WTC11 (cell line): ENCODE data around the gene TIGD2. TPM values are rescaled to one million over a fixed set of nuclear protein-coding genes. Genes with fewer than 3 reads are reported as not detected.

Source experiments
- ATAC-seq: fragments of 200-7000 bp; cut with Tn5 transposase; 2 replicates; pipeline ENCODE4 v1.10.0; 2021; ENCODE audit warnings: mild to moderate bottlenecking, moderate library complexity
- CTCF ChIA-PET: fragments of 300-600 bp; sonication (Branson Sonifier 250); formaldehyde crosslinking; loops from one replicate; lab custom pipeline; 2021; ENCODE audit warnings: antibody characterized with exemption; lab: Charles Lee
- POLR2A ChIA-PET: fragments of 350-600 bp; sonication (Branson Sonifier 250); formaldehyde crosslinking; loops from one replicate; lab custom pipeline; 2021; ENCODE audit warnings: antibody characterized with exemption; lab: Charles Lee
- DNase-seq: peaks from one replicate; pipeline ENCODE4 v3.0.0; 2021; ENCODE audit warnings: low spot score
- H3K27ac Mint-ChIP-seq: 2 replicates; pipeline ENCODE4 v1.8.0; 2021; ENCODE audit warnings: mixed read lengths
- H3K27me3 Mint-ChIP-seq: 2 replicates; pipeline ENCODE4 v1.8.0; 2021; ENCODE audit warnings: low read depth, mild to moderate bottlenecking, moderate library complexity, mixed read lengths
- H3K36me3 Mint-ChIP-seq: 2 replicates; pipeline ENCODE4 v1.8.0; 2021; ENCODE audit warnings: mixed read lengths
- H3K4me1 Mint-ChIP-seq: 2 replicates; pipeline ENCODE4 v1.8.0; 2022; ENCODE audit warnings: mixed read lengths
- H3K4me3 Mint-ChIP-seq: 2 replicates; pipeline ENCODE4 v1.8.0; 2021; ENCODE audit warnings: mild to moderate bottlenecking, moderate library complexity, mixed read lengths
- H3K9me3 Mint-ChIP-seq: 2 replicates; pipeline ENCODE4 v1.8.0; 2021; ENCODE audit warnings: mixed read lengths
- E2F1 ChIP-seq: sonication (generic); formaldehyde crosslinking; IDR thresholded peaks from 2 replicates; pipeline ENCODE4 v1.8.0; 2022; ENCODE audit warnings: mild to moderate bottlenecking, missing genetic modification reagents
- ESRRA ChIP-seq: sonication (generic); formaldehyde crosslinking; IDR thresholded peaks from 2 replicates; pipeline ENCODE4 v1.8.1; 2022; ENCODE audit warnings: mild to moderate bottlenecking, missing genetic modification reagents, borderline replicate concordance
- FOXP1 ChIP-seq: sonication (generic); formaldehyde crosslinking; IDR thresholded peaks from 2 replicates; pipeline ENCODE4 v1.8.0; 2022; ENCODE audit warnings: missing genetic modification reagents, mild to moderate bottlenecking, moderate library complexity, borderline replicate concordance
- GABPB1 ChIP-seq: sonication (generic); formaldehyde crosslinking; IDR thresholded peaks from 2 replicates; pipeline ENCODE4 v1.8.1; 2023; ENCODE audit warnings: mild to moderate bottlenecking, missing genetic modification reagents
- HMGA2 ChIP-seq: fragments of 250-450 bp; sonication (Bioruptor Pico); IDR thresholded peaks from 2 replicates; pipeline ENCODE4 v1.4.0; 2021; ENCODE audit warnings: mild to moderate bottlenecking, moderate library complexity
- IRF2 ChIP-seq: sonication (generic); formaldehyde crosslinking; IDR thresholded peaks from 2 replicates; pipeline ENCODE4 v1.8.0; 2022; ENCODE audit warnings: low read depth, missing genetic modification reagents, borderline replicate concordance
- NFE2L1 ChIP-seq: sonication (generic); formaldehyde crosslinking; IDR thresholded peaks from 2 replicates; pipeline ENCODE4 v1.8.1; 2023; ENCODE audit warnings: missing genetic modification reagents
- NR1H2 ChIP-seq: sonication (generic); formaldehyde crosslinking; IDR thresholded peaks from 2 replicates; pipeline ENCODE4 v1.9.0; 2021; ENCODE audit warnings: mild to moderate bottlenecking, moderate library complexity, missing genetic modification reagents
- OVOL2 ChIP-seq: fragments of 250-450 bp; sonication (Bioruptor Pico); IDR thresholded peaks from 2 replicates; pipeline ENCODE4 v1.9.0; 2021; ENCODE audit warnings: mild to moderate bottlenecking, borderline replicate concordance
- PRDM15 ChIP-seq: sonication (generic); formaldehyde crosslinking; IDR thresholded peaks from 2 replicates; pipeline ENCODE4 v1.8.0; 2022; ENCODE audit warnings: missing genetic modification reagents
- RELA ChIP-seq: sonication (generic); formaldehyde crosslinking; IDR thresholded peaks from 2 replicates; pipeline ENCODE4 v1.8.1; 2022; ENCODE audit warnings: missing genetic modification reagents, mild to moderate bottlenecking, borderline replicate concordance
- RORB ChIP-seq: fragments of 250-450 bp; sonication (Bioruptor Pico); IDR thresholded peaks from 2 replicates; pipeline ENCODE4 v1.9.0; 2021; ENCODE audit warnings: mild to moderate bottlenecking
- ZNF121 ChIP-seq: sonication (generic); formaldehyde crosslinking; IDR thresholded peaks from 2 replicates; pipeline ENCODE4 v1.8.0; 2023; ENCODE audit warnings: missing genetic modification reagents
- ZNF232 ChIP-seq: sonication (generic); formaldehyde crosslinking; IDR thresholded peaks from 2 replicates; pipeline ENCODE4 v1.8.0; 2022; ENCODE audit warnings: mild to moderate bottlenecking, missing genetic modification reagents
- ZNF532 ChIP-seq: fragments of 250-450 bp; sonication (Bioruptor Pico); IDR thresholded peaks from 2 replicates; pipeline ENCODE4 v1.9.0; 2021; ENCODE audit warnings: mild to moderate bottlenecking, borderline replicate concordance
- ZSCAN18 ChIP-seq: fragments of 250-450 bp; sonication (Bioruptor Pico); IDR thresholded peaks from 2 replicates; pipeline ENCODE4 v2.1.2; 2022; ENCODE audit warnings: mild to moderate bottlenecking, moderate library complexity
- total RNA-seq: library from RNA; stranded (reverse); gene quantifications from 3 replicates; pipeline ENCODE4 v1.2.3, GENCODE V29; 2021
- TF ChIP-seq, protein P1 (sequence below): fragments of 250-450 bp; sonication (Bioruptor Pico); conservative IDR thresholded peaks from 2 replicates; pipeline ENCODE4 v1.9.0; 2021; ENCODE audit warnings: mild to moderate bottlenecking
- TF ChIP-seq, protein P2 (sequence below): fragments of 200-600 bp; IDR thresholded peaks from 2 replicates; pipeline ENCODE4 v1.8.0; 2022; ENCODE audit warnings: antibody characterized with exemption
- TF ChIP-seq, protein P3 (sequence below): sonication (generic); formaldehyde crosslinking; IDR thresholded peaks from 2 replicates; pipeline ENCODE4 v1.8.0; 2023; ENCODE audit warnings: missing genetic modification reagents
- TF ChIP-seq, protein P4 (sequence below): sonication (generic); formaldehyde crosslinking; conservative IDR thresholded peaks from 2 replicates; pipeline ENCODE4 v1.8.1; 2022; ENCODE audit warnings: mild to moderate bottlenecking, missing genetic modification reagents

The TIGD2 gene
- total RNA-seq, 1 experiment from 2014 or later: 5.0 TPM

DNA sequence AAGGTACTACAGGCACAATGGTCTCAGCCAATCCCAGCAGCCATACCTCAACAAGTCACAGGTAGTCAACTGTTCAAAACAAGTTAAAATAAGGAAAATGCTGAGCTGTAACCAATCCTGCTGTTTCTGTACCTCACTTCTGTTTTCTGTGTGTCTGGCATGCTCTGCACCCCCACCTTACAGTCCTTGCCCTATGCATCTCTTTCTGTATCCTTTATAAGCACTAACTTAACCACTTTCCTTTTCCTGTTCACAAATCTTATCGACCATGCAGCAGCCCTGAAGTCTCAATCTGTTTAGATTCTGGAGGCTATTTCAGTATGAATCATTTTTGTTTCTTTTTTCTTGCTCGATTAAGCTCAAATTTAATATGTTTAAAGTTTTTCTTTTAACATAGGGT is 41.9 kb upstream of the TIGD2 start:
- Mint-ChIP-seq H3K27ac (no peak overlapping the region), H3K4me1 (no peaks in the 10 kb centered on the region), H3K4me3 (no peak overlapping the region), H3K36me3 (peaks cover 15% of the 10 kb centered on the region), H3K27me3 (peaks cover 2% of the 10 kb centered on the region; the same call in 1 of the 2 replicates), H3K9me3 (peaks cover 18% of the 10 kb centered on the region)
- ChIA-PET CTCF (no interaction called here), POLR2A (no interaction called here)
- no peak for DNase-seq
- no peak for TF ChIP-seq HMGA2 (CRISPR knock-in tag)
- TF ChIP-seq ZNF232 (CRISPR knock-in tag): no peak
- TF ChIP-seq OVOL2: no peak
- no peak for TF ChIP-seq ESRRA (CRISPR knock-in tag)
- TF ChIP-seq, protein P1, sequence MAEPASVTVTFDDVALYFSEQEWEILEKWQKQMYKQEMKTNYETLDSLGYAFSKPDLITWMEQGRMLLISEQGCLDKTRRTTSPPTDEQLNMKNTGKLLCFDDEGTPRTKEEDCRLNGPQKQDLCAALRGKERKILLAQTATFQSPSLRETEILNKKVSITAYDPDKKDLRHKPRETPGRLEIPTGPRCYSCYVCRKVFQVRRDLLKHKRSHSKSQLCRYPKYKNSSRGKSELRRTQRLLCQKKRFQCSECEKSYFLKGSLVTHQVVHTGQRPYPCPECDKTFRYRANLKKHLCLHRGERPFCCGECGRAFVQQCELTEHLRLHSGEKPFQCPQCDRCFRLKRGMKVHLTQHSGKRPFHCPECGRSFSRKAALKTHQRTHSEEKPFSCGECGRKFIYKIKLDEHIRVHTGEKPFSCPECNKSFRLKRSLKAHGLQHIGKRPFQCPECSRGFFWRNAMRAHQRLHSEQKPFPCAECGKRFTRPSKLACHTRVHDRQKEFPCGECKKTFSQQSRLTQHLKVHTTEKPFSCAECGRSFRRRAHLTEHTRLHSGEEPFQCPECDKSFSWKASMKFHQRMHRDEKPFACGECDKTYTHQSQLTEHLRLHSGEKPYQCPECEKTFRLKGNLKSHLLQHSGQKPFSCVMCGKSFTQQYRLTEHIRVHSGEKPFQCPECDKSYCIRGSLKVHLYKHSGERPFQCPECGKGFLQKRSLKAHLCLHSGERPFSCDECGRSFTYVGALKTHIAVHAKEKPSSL (CRISPR knock-in tag): no peak
- TF ChIP-seq IRF2 (CRISPR knock-in tag): no peak
- no peak for TF ChIP-seq FOXP1 (CRISPR knock-in tag)
- TF ChIP-seq, protein P2, sequence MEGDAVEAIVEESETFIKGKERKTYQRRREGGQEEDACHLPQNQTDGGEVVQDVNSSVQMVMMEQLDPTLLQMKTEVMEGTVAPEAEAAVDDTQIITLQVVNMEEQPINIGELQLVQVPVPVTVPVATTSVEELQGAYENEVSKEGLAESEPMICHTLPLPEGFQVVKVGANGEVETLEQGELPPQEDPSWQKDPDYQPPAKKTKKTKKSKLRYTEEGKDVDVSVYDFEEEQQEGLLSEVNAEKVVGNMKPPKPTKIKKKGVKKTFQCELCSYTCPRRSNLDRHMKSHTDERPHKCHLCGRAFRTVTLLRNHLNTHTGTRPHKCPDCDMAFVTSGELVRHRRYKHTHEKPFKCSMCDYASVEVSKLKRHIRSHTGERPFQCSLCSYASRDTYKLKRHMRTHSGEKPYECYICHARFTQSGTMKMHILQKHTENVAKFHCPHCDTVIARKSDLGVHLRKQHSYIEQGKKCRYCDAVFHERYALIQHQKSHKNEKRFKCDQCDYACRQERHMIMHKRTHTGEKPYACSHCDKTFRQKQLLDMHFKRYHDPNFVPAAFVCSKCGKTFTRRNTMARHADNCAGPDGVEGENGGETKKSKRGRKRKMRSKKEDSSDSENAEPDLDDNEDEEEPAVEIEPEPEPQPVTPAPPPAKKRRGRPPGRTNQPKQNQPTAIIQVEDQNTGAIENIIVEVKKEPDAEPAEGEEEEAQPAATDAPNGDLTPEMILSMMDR: no peak
- no peak for TF ChIP-seq ZNF121 (CRISPR knock-in tag)
- TF ChIP-seq RELA (CRISPR knock-in tag): no peak
- TF ChIP-seq GABPB1: no peak
- TF ChIP-seq ZNF532 (CRISPR knock-in tag): no peak
- no peak for TF ChIP-seq E2F1 (CRISPR knock-in tag)
- TF ChIP-seq PRDM15 (CRISPR knock-in tag): no peak
- TF ChIP-seq RORB (CRISPR knock-in tag): no peak
- TF ChIP-seq, protein P3, sequence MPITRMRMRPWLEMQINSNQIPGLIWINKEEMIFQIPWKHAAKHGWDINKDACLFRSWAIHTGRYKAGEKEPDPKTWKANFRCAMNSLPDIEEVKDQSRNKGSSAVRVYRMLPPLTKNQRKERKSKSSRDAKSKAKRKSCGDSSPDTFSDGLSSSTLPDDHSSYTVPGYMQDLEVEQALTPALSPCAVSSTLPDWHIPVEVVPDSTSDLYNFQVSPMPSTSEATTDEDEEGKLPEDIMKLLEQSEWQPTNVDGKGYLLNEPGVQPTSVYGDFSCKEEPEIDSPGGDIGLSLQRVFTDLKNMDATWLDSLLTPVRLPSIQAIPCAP (CRISPR knock-in tag): no peak
- TF ChIP-seq, protein P4, sequence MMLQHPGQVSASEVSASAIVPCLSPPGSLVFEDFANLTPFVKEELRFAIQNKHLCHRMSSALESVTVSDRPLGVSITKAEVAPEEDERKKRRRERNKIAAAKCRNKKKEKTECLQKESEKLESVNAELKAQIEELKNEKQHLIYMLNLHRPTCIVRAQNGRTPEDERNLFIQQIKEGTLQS (CRISPR knock-in tag): no peak
- no peak for TF ChIP-seq NFE2L1 (CRISPR knock-in tag)
- no peak for TF ChIP-seq ZSCAN18
- TF ChIP-seq NR1H2: no peak
- ATAC-seq: no peak
